Right lung (tissue), 10 donors: ENCODE results near the gene CSK. TPM values are rescaled to one million over a fixed set of nuclear protein-coding genes. Genes with fewer than 3 reads are reported as not detected.
"Not testable (repeated sequence)": the region's sequence is repeated elsewhere in the genome, so short reads cannot be mapped to it uniquely, and the experiment has no call there.

ENCODE experiments used
- DNase-seq, 2 donors: peaks; one replicate each; pipeline ENCODE4 v3.0.0-alpha.2; 2013
- long read RNA-seq, 8 donors: transcript quantifications; one replicate each; lab custom pipeline, GENCODE V29; 2026
- polyA plus RNA-seq, 5 donors: library from polyadenylated mRNA; unstranded; fragments of 120-200 nt; gene quantifications; one replicate each; pipeline versions ENCODE4 v1.2.1 to v1.2.3, GENCODE V29; 2013; ENCODE audit warnings: inconsistent platforms in 1 of 5, low replicate concordance in 1 of 5; ENCODE audit not compliant: insufficient read length in 5 of 5, insufficient read depth in 1 of 5

The CSK gene
- 10 to 100 TPM; 35.6 to 56.6 (median 38.0) TPM for polyA plus RNA-seq
- long read RNA-seq, donor 1, transcript CSK-201 (13 exons, 2,767 nt) = major isoform, 12 of 30 reads
- long read RNA-seq, donor 1, partial matches to known transcripts = 16 of 30 reads
- long read RNA-seq, donor 1, other reads (novel, unspliced or antisense) = 0 of 30 reads
- long read RNA-seq, donor 2, transcript CSK-201 (13 exons, 2,767 nt) = major isoform, 7 of 7 reads
- long read RNA-seq, donor 2, partial matches to known transcripts = 0 of 7 reads
- long read RNA-seq, donor 2, other reads (novel, unspliced or antisense) = 0 of 7 reads
- long read RNA-seq, donor 3, partial matches to known transcripts = 0 of 5 reads
- long read RNA-seq, donor 3, other reads (novel, unspliced or antisense) = 0 of 5 reads
- long read RNA-seq, donor 4, partial matches to known transcripts = 21 of 25 reads
- long read RNA-seq, donor 4, other reads (novel, unspliced or antisense) = 0 of 25 reads
- long read RNA-seq, donor 5, partial matches to known transcripts = 9 of 13 reads
- long read RNA-seq, donor 5, other reads (novel, unspliced or antisense) = 0 of 13 reads
- long read RNA-seq, donor 6, transcript CSK-201 (13 exons, 2,767 nt) = major isoform, 16 of 21 reads
- long read RNA-seq, donor 6, partial matches to known transcripts = 5 of 21 reads
- long read RNA-seq, donor 6, other reads (novel, unspliced or antisense) = 0 of 21 reads
- long read RNA-seq, donor 7, transcript CSK-201 (13 exons, 2,767 nt) = major isoform, 12 of 36 reads
- long read RNA-seq, donor 7, partial matches to known transcripts = 5 of 36 reads
- long read RNA-seq, donor 7, other reads (novel, unspliced or antisense) = 19 of 36 reads
- long read RNA-seq, donor 8, transcript CSK-201 (13 exons, 2,767 nt) = major isoform, 6 of 6 reads
- long read RNA-seq, donor 8, partial matches to known transcripts = 0 of 6 reads
- long read RNA-seq, donor 8, other reads (novel, unspliced or antisense) = 0 of 6 reads

- DNase-seq = peak; percentile 65 to 68
Observed at GRCh38 chr15:74781431-74782258, at the start of gene CSK. Gene CSK, plus strand, starts transcription at chr15:74782080. Its CDS starts 16,218 bp downstream, at chr15:74798298.

DNA sequence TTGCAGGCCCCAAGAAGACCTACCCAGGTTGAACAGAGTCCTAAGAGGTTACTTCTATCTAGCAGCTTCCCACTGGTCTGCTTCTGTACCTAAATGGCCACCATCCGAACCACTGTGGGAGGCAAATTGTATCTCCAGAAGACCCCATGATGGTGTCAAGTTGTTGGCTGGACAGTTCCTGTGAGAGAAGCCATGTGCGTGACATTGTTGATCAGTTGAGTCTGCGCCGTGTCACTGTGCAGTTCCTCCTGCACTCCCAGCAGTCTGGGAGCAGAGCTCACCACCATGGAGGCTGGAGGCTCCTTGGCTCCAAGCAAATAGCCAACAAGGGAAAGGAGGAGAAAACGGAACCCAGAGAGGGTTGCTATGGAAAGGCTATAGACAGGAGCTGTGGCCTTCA lies 49.0 kb upstream of the CSK start:
- no peak for DNase-seq

DNA sequence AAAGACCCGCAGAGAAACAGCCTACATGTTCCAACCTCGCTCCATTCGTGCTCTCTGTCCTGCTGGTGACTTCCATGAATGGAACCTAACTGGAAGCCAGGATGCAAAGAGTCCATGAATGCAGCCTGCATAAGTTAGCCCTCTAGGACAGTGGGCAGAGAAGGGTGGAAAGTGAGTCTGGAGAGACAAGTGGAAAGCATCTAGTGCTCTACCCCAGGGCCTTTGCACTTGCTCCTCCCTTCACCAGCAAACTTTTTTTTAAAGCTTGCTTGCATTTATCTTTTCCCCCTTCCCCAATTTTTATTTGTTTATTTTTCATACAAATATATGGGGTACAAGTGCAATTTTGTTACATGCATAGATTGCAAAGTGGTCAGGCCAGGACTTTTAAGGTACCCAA lies 48.6 kb upstream of the CSK start:
- no peak for DNase-seq

- no peak for DNase-seq
Observed at GRCh38 chr15:74735305-74735704, 46.6 kb upstream of the CSK start.

- not testable (repeated sequence) for DNase-seq
Observed at GRCh38 chr15:74738239-74738638, 43.6 kb upstream of the CSK start.

DNA sequence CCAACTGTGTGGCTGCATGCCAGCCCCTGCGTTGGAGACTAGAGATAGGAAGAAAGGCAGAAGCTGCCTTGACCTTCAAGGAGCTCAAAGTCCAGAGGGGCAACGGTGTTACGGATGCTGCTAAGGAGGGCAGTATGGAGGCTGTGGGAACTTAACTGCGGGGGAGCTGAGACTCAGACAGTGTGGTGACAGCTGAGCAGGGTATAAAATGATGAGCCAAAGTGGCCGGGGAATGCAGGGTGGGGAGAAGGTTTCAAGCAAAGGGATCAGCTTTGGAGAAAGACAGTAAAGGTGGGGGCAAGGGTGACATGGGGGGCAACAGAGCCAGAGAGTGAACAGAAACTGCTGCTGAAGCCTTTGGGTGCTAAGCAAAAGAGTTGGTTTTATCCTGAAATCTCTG lies 39.5 kb upstream of the CSK start:
- DNase-seq = no peak

DNA sequence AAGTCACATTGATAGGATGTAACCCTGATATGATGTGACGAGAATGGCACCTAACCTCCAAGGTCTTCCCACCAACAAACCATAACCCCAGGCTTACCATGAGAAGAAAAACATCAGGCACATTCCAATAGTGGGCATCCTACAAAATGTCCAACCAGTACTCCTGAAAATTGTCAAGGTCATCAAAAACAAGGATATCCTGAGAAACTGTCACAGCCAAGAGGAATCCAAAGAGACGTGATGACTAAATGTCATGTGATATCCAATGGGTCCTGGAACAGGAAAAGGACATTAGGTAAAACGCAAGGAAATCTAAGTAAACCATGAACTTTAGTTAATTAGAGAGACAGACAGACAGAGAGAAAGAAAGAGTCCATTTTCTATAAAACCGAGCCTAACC lies 35.5 kb upstream of the CSK start:
- no peak for DNase-seq

- DNase-seq = no peak
Observed at GRCh38 chr15:74748322-74748946, 33.4 kb upstream of the CSK start, which contains the start of gene CYP1A2. Gene CYP1A2, plus strand, starts transcription at chr15:74748845. Its CDS starts 894 bp downstream, at chr15:74749739.

DNA sequence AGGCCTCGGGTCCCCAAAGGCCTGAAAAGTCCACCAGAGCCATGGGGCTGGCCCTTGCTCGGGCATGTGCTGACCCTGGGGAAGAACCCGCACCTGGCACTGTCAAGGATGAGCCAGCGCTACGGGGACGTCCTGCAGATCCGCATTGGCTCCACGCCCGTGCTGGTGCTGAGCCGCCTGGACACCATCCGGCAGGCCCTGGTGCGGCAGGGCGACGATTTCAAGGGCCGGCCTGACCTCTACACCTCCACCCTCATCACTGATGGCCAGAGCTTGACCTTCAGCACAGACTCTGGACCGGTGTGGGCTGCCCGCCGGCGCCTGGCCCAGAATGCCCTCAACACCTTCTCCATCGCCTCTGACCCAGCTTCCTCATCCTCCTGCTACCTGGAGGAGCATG lies 32.0 kb upstream of the CSK start:
- no peak for DNase-seq

GRCh38 chr15:74750751-74751150 lies 31.1 kb upstream of the CSK start:
- no peak for DNase-seq

DNA sequence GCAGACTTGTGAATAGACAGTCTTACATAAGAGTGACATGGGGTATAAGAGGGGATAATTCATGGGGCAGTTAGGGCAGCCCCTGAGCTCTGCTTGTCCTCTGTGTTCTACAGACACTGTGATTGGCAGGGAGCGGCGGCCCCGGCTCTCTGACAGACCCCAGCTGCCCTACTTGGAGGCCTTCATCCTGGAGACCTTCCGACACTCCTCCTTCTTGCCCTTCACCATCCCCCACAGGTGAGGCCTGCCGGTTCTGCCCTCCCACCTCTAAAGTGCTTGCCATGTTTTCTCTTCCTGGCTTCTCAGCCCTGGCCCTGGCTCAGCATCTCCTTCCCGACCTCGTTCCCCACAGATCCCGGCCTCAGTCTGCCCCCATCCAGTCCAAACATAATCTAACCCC lies 29.9 kb upstream of the CSK start:
- no peak for DNase-seq

- DNase-seq = no peak
Observed at GRCh38 chr15:74752531-74752930, 29.3 kb upstream of the CSK start.

GRCh38 chr15:74754593-74755215 lies 27.2 kb upstream of the CSK start:
- DNase-seq = no peak

DNA sequence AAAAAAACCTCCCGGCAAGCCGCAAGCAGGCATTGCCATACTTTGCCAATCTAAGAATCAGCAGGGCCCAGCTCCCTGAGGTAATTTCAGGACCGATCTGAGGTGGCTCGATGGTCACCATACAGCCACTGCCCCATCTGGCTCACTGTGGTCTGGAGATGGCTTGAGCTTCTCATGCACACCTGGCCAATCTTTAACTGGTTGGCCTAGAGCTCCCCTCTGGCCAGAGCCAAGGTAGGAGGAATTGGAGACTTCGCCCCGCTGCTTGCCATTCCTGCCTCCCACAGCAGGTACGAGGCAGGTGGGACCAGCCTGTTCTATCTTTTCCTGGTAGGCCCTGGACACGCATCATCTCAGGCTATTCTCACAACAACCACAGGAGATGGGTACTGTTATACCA lies 23.1 kb upstream of the CSK start:
- no peak for DNase-seq

- no peak for DNase-seq
Observed at GRCh38 chr15:74762791-74763150, 19.1 kb upstream of the CSK start.

GRCh38 chr15:74763416-74763815 lies 18.5 kb upstream of the CSK start:
- no peak for DNase-seq

GRCh38 chr15:74767167-74768098 lies 14.4 kb upstream of the CSK start:
- DNase-seq = no peak

GRCh38 chr15:74768099-74768770 lies 13.6 kb upstream of the CSK start:
- DNase-seq = no peak

- DNase-seq = no peak
Observed at GRCh38 chr15:74768771-74769342, 13.0 kb upstream of the CSK start.
